Endodermal cell (in vitro differentiated cells): ENCODE results near the gene PYM1. TPM values are rescaled to one million over a fixed set of nuclear protein-coding genes. Genes with fewer than 3 reads are reported as not detected.
A peak's percentile ranks its signal among the peaks of the same experiment; 100 is the strongest.

Experiments
- DNase-seq: peaks from one replicate; pipeline ENCODE4 v3.0.0-alpha.2; 2017
- H3K27ac ChIP-seq: 2 replicates; pipeline ENCODE4 v1.5.1; 2013; ENCODE audit warnings: mild to moderate bottlenecking, low read depth, low read length, moderate library complexity
- H3K27me3 ChIP-seq: 2 replicates; pipeline ENCODE4 v1.6.1; 2013; ENCODE audit warnings: mild to moderate bottlenecking, low read length, moderate library complexity; ENCODE audit not compliant: insufficient read depth, control insufficient read depth, poor library complexity, severe bottlenecking
- H3K36me3 ChIP-seq: 2 replicates; pipeline ENCODE4 v1.7.0; 2013; ENCODE audit warnings: mild to moderate bottlenecking, low read length, moderate library complexity; ENCODE audit not compliant: control insufficient read depth, insufficient read depth
- H3K4me1 ChIP-seq: one replicate; pipeline ENCODE4 v1.7.0; 2013; ENCODE audit warnings: low read length; ENCODE audit not compliant: control insufficient read depth, insufficient read depth
- H3K4me3 ChIP-seq: 2 replicates; pipeline ENCODE4 v1.5.1; 2013; ENCODE audit warnings: mild to moderate bottlenecking, low read length, moderate library complexity
- H3K9ac ChIP-seq: 2 replicates; pipeline ENCODE4 v1.6.1; 2013; ENCODE audit warnings: mild to moderate bottlenecking, low read length, moderate library complexity; ENCODE audit not compliant: poor library complexity, severe bottlenecking; ENCODE audit errors: extremely low read depth
- H3K9me3 ChIP-seq: 2 replicates; pipeline ENCODE4 v1.6.1; 2013; ENCODE audit warnings: mild to moderate bottlenecking, low read length, moderate library complexity; ENCODE audit not compliant: control insufficient read depth
- H3K27ac Mint-ChIP-seq: 2 replicates; pipeline ENCODE4 v1.8.0; 2020; ENCODE audit warnings: mixed read lengths
- H3K27me3 Mint-ChIP-seq: 2 replicates; pipeline ENCODE4 v1.8.0; 2021; ENCODE audit warnings: mild to moderate bottlenecking, mixed read lengths; ENCODE audit not compliant: insufficient read depth
- H3K36me3 Mint-ChIP-seq: 2 replicates; pipeline ENCODE4 v1.8.0; 2020; ENCODE audit warnings: low read depth, mixed read lengths
- H3K4me1 Mint-ChIP-seq: 2 replicates; pipeline ENCODE4 v1.8.0; 2020; ENCODE audit warnings: mixed read lengths
- H3K4me3 Mint-ChIP-seq: 2 replicates; pipeline ENCODE4 v1.8.0; 2020; ENCODE audit warnings: mild to moderate bottlenecking, moderate library complexity, mixed read lengths
- H3K9me3 Mint-ChIP-seq: 2 replicates; pipeline ENCODE4 v1.8.0; 2020; ENCODE audit warnings: mild to moderate bottlenecking, mixed read lengths
- WGBS, 2 experiments: methylation state at CpG; one replicate each; pipeline versions ENCODE4 v1.1.5 to v1.1.7; 2013; ENCODE audit warnings: missing lambda C conversion rate in 2 of 2, mixed read lengths in 1 of 2; ENCODE audit not compliant: insufficient coverage in 1 of 2, insufficient read length in 1 of 2; 5-methylcytosine and 5-hydroxymethylcytosine counted together
- total RNA-seq, 2 donors: library from RNA; stranded (reverse); fragmentation: NEBNext Ultra II Directional in 1 of 2; extraction: Animal tissue kit (Norgen Biotek cat#: 25700) in 1 of 2; gene quantifications; 2 replicates in 1 of 2; 3 replicates in 1 of 2; pipeline ENCODE4 v1.2.1, GENCODE V29; 2021
- TF ChIP-seq, protein P1 (sequence below): fragments of 200-600 bp; sonication (generic); conservative IDR thresholded peaks from 2 replicates; pipeline ENCODE4 v1.5.0; 2021; ENCODE audit warnings: antibody characterized with exemption, mild to moderate bottlenecking

PYM1 gene
- total RNA-seq, 2 donors from 2014 or later: 76.1 to 79.4 TPM

DNA sequence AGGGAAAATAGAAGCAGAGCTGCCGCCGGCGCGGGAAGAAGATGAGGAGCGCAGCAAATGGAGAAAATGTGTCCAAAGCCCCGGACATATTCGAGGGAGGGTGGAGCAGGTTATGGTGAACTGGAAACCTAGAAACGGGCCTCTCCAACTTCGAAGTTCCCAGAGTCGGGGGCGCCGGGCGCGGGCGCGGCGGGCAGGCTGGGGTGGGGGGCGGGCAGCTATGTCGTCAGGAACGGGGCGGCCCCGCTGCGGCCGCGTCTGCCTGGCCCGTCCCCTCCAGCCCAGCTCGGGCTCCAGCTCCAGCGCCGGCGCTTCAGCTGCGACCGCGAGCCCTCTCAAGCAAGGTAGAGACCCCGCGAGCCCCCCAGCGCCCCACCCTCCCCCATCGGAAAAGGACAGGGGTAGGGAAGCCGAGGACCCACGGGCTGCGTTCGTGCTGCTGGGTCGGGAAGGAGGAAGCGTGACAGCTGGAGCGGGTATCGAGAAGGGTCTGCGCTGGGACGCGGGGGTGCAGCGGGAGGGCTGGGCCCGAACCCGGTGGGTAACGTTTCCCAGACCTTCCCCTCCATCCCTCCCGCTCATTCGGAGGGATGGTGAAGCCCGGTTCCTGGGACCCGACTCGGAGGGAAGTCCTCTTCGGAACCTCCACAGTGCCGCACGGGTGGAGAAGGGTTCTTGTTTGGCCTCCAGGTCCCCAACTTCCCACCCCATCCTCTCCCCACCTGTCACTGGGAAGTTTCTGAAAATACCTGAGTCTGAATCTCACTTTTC is 4.3 kb upstream of the PYM1 start:
- Mint-ChIP-seq H3K4me1 (peaks cover 11% of the 10 kb centered on the region), H3K27ac (no peak overlapping the region), H3K27me3 (peaks cover 59% of the 10 kb centered on the region), H3K36me3 (no peaks in the 10 kb centered on the region), H3K9me3 (no peaks in the 10 kb centered on the region), H3K4me3 (peak overlapping the region; percentile 60)
- Histone ChIP-seq H3K9ac (peak overlapping the region; percentile 30), H3K36me3 (no peaks in the 10 kb centered on the region), H3K9me3 (no peaks in the 10 kb centered on the region), H3K4me3 (peak overlapping the region; percentile 84), H3K27ac (no peak overlapping the region), H3K4me1 (peaks cover 6% of the 10 kb centered on the region), H3K27me3 (peaks cover 37% of the 10 kb centered on the region)
- 3 to 4% methylated on average over 22 to 59 of the region's 60 CpGs for WGBS, 2 experiments
- TF ChIP-seq, protein P1, sequence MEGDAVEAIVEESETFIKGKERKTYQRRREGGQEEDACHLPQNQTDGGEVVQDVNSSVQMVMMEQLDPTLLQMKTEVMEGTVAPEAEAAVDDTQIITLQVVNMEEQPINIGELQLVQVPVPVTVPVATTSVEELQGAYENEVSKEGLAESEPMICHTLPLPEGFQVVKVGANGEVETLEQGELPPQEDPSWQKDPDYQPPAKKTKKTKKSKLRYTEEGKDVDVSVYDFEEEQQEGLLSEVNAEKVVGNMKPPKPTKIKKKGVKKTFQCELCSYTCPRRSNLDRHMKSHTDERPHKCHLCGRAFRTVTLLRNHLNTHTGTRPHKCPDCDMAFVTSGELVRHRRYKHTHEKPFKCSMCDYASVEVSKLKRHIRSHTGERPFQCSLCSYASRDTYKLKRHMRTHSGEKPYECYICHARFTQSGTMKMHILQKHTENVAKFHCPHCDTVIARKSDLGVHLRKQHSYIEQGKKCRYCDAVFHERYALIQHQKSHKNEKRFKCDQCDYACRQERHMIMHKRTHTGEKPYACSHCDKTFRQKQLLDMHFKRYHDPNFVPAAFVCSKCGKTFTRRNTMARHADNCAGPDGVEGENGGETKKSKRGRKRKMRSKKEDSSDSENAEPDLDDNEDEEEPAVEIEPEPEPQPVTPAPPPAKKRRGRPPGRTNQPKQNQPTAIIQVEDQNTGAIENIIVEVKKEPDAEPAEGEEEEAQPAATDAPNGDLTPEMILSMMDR: no peak
- DNase-seq: peak; percentile 88

DNA sequence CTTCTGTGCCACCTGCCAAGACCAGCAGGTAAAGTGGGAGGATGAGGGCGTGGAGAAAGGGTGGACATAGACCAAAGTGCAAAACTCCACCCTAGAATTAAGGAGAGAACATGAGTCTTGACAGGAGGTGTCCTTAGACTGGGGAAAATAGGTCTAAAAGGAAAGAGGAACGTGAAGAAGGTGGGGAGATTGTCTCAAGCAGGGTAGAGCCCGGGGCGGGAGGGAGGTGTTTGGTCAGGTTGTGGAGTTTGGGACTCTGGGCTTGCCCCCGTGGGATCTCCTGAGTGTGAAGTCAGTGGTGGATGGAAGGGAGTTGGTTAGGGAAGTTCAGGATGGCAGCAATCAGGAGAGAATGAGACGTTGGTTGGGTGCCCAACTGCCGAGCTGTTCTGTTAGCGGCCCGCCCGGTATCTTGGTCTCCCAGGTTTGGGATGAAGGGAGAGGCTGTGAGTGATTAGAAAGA is 3.7 kb upstream of the PYM1 start:
- Histone ChIP-seq H3K4me3 (peak overlapping the region; percentile 84), H3K27ac (no peak overlapping the region), H3K9ac (no peak overlapping the region), H3K4me1 (peaks cover 6% of the 10 kb centered on the region), H3K36me3 (no peaks in the 10 kb centered on the region), H3K27me3 (peaks cover 37% of the 10 kb centered on the region), H3K9me3 (no peaks in the 10 kb centered on the region)
- DNase-seq: no peak
- WGBS, 2 experiments: 34 to 37% methylated on average over 9 to 10 of the region's 10 CpGs
- Mint-ChIP-seq H3K27me3 (peaks cover 53% of the 10 kb centered on the region), H3K36me3 (no peaks in the 10 kb centered on the region), H3K9me3 (no peaks in the 10 kb centered on the region), H3K4me3 (peak overlapping the region; percentile 60), H3K27ac (no peak overlapping the region), H3K4me1 (peaks cover 11% of the 10 kb centered on the region)
- TF ChIP-seq, protein P1: no peak

DNA sequence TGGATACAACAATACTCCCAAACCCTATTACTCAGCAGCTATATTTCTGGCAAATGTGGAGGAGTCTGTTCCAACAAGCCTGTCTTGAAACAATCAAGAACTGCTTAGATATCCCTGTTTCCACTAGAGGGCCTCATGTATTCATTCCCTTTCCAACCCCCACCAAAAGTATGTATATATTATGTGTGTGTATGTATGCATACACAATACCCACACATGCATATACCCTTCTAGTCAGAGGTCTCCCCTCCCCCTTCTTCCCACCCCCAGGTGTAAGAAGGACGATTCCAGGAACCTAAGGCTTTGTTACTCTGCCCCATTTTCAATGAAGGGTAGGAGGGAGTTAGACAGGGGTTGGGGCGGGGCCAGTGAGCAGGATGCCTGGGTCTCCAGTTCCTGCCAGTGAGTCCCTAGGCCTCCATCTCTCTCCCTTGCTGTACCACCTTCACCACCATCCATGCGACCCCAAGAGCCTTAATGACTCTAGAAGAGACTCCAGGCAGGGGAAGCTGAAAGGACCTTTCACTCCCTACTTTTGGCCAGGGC is 3.1 kb upstream of the PYM1 start, which contains the start of gene DGKA:
TSS of gene DGKA (plus strand) at position 392 of the 546 bp plus-strand sequence. CDS start 5,342 bp downstream, outside the sequence.
- H3K4me1 Mint-ChIP-seq: peaks cover 16% of the 10 kb centered on the region
- peaks cover 48% of the 10 kb centered on the region for H3K27me3 Mint-ChIP-seq
- Histone ChIP-seq H3K36me3 (no peaks in the 10 kb centered on the region), H3K9ac (peak within 1 kb of the TSS; percentile 30), H3K9me3 (no peaks in the 10 kb centered on the region), H3K27ac (no peak within 1 kb of the TSS), H3K27me3 (peaks cover 37% of the 10 kb centered on the region), H3K4me1 (peaks cover 6% of the 10 kb centered on the region), H3K4me3 (peak within 1 kb of the TSS; percentile 84)
- 45% methylated on average over 3 of the region's 3 CpGs; no CpG with 5 or more reads in 1 of the 2 experiments for WGBS, 2 experiments
- H3K36me3 Mint-ChIP-seq: no peaks in the 10 kb centered on the region
- peak within 1 kb of the TSS; percentile 83 for H3K27ac Mint-ChIP-seq
- TF ChIP-seq, protein P1: peak; percentile 81
- peak; percentile 86 for DNase-seq
- no peaks in the 10 kb centered on the region for H3K9me3 Mint-ChIP-seq
- H3K4me3 Mint-ChIP-seq: peak within 1 kb of the TSS; percentile 60
